ENCODE results near the gene RER1.

The RER1 gene

DNA sequence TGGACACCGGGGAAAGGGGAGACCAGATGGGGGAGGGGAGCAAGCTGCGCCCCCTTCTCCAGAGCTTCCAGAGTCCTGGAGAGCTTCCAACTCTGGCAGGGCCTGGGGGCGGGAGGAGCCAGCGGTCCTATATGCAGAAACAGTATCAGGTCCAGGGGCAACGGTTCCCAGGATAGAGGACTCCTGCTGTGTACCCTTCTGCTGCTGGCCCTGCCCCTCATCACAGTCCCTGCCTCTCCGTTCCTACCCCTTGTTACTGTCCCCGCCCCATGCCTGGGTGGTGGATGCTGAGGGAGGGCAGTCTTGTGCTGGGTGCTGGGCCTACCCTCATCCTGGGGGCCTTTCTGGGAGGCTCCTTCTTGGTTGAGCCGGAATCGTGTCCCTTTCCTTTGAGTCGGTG lies 39.9 kb downstream of the RER1 start:
- no peak for DNase-seq (ENCODE audit: low read depth)
- H3K4me3 ChIP-seq (ENCODE audit: low read length) = no peak overlapping the region
- TF ChIP-seq, protein P1, sequence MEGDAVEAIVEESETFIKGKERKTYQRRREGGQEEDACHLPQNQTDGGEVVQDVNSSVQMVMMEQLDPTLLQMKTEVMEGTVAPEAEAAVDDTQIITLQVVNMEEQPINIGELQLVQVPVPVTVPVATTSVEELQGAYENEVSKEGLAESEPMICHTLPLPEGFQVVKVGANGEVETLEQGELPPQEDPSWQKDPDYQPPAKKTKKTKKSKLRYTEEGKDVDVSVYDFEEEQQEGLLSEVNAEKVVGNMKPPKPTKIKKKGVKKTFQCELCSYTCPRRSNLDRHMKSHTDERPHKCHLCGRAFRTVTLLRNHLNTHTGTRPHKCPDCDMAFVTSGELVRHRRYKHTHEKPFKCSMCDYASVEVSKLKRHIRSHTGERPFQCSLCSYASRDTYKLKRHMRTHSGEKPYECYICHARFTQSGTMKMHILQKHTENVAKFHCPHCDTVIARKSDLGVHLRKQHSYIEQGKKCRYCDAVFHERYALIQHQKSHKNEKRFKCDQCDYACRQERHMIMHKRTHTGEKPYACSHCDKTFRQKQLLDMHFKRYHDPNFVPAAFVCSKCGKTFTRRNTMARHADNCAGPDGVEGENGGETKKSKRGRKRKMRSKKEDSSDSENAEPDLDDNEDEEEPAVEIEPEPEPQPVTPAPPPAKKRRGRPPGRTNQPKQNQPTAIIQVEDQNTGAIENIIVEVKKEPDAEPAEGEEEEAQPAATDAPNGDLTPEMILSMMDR (conservative IDR thresholded peaks at IDR 0.05; ENCODE audit: low read length) = no peak

DNA sequence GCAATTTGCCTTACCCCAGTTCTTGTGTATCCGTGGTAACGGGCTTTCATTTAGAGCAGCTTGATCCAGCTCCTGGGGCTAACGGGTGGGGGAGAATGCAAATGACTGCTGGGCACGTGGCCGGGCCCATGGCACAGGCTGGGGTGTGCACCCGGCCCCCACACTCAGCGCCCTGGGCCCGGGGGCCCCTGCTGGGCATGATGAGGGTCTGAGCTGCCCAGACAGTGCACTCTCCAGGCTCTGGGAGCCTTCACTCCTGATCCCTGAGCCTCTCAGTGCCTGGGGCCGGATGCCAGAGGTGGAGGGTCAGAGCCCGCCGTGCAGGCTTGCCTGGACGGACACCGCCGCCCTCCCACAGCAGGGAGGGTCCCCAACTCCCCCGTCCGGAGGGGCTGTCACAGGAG lies 40.8 kb downstream of the RER1 start:
- no peak overlapping the region for H3K4me3 ChIP-seq (ENCODE audit: low read length)
- no peak for DNase-seq (ENCODE audit: low read depth)
- TF ChIP-seq, protein P1 (conservative IDR thresholded peaks at IDR 0.05; ENCODE audit: low read length) = no peak

- TF ChIP-seq, protein P1 (conservative IDR thresholded peaks at IDR 0.05; ENCODE audit: low read length) = no peak
- DNase-seq (ENCODE audit: low read depth) = no peak
- H3K4me3 ChIP-seq (ENCODE audit: low read length) = no peak overlapping the region
Measured at GRCh38 chr1:2433196-2433595, 41.6 kb downstream of the RER1 start.

DNA sequence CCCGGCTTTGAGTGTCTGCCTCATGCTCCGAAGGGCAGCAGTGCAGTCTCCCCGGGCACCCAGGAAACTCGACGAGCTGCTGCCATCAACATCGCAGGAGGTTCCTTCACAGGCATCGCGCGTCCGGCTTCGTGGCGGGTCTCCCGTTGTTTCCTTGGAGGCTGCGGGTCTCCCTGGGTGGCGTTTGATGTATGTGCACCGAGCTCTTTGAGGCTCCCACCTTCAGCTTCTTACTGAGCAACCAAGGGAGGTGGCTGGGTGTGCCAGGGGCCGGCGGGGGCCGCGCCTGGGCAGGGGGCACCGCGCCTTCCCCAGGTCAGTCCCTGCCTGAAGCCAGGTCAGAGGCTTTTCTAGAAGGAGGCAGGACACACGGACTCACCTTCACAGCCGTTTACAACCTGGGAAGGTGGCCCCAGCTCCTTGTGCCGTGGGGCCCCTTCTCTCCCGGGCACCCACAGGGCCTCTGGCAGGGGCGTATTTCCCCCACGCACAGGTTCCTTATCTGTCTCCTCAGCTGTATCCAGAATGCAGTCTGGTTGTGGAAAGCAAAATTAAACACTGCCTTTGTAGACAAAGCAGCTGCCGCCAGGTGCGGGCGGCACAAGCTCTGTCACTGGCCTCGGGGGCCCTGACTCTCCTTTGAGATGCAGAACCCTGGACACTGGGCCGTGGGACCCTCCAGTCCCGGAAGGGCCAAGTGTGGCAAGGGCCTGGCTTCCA lies 42.5 kb downstream of the RER1 start:
- TF ChIP-seq, protein P1 (conservative IDR thresholded peaks at IDR 0.05; ENCODE audit: low read length) = no peak
- no peak for DNase-seq (ENCODE audit: low read depth)

DNA sequence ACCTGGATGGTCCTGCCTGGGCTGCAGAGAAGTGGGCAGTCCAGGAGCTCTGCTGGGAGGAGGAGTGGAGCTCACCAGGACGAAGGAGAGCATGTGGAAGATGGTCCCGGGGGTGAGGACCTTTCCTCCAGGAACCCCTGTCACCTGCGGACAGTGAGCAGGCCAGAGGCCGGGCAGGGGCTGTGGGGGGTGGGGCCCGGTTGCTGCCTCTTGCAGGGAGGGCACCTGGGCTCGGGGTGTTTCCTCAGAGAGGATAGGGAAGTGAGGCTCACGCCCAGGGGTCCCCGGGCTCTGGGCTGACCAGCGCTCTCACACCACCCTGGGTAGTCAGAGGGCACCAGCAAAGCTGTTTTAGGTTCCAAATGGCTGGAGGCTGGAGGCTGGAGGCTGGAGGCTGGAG lies 43.5 kb downstream of the RER1 start:
- no peak for DNase-seq (ENCODE audit: low read depth)
- TF ChIP-seq, protein P1 (conservative IDR thresholded peaks at IDR 0.05; ENCODE audit: low read length) = no peak
- no peak overlapping the region for H3K4me3 ChIP-seq (ENCODE audit: low read length)

More for the DNA sequence above, 42.5 kb downstream of the RER1 start:
- H3K4me3 ChIP-seq (ENCODE audit: low read length) = no peak overlapping the region

- H3K4me3 ChIP-seq (ENCODE audit: low read length) = no peak overlapping the region
- TF ChIP-seq, protein P1 (conservative IDR thresholded peaks at IDR 0.05; ENCODE audit: low read length) = no peak
- no peak for DNase-seq (ENCODE audit: low read depth)
Measured at GRCh38 chr1:2435746-2436355, 44.2 kb downstream of the RER1 start.

DNA sequence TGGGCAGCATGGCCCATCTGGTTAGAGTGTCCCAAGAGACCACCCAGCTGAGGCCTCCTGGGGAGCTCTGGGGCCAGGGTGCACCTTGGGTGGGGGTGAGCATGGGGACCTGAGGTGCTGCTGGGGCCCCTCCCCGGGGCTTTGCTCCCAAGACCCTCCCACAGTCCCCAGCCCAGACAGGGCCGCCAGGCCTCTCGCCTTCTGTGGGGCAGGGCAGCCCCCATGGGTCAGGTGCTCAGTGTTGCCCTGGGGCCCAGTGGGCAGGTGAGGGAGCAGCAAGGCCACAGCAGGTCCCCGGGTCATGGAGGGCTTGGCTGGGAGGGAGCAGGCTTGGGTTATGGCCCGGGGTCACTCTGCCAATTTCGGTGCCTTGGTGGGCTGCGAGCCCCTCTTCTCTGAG lies 45.2 kb downstream of the RER1 start:
- H3K4me3 ChIP-seq (ENCODE audit: low read length) = no peak overlapping the region
- TF ChIP-seq, protein P1 (conservative IDR thresholded peaks at IDR 0.05; ENCODE audit: low read length) = no peak
- no peak for DNase-seq (ENCODE audit: low read depth)
